Lower leg skin (tissue), 3 donors: ENCODE measurements around the gene KIRREL3.

Experiments used
- CTCF ChIP-seq, 3 donors: fragments of 450-650 bp; IDR thresholded peaks; one replicate each; pipeline ENCODE4 v1.5.1; 2016; ENCODE audit warnings: antibody characterized with exemption in 3 of 3, mild to moderate bottlenecking in 3 of 3, moderate library complexity in 2 of 3
- POLR2A ChIP-seq, 2 donors: fragments of 450-650 bp; IDR thresholded peaks; one replicate each; pipeline ENCODE4 v1.6.1; 2016 to 2017; ENCODE audit warnings: antibody characterized with exemption in 2 of 2, mild to moderate bottlenecking in 1 of 2, moderate library complexity in 1 of 2

- TF ChIP-seq CTCF (IDR thresholded peaks at IDR 0.05) (no peak), POLR2A (IDR thresholded peaks at IDR 0.05) (no peak)
Measured at GRCh38 chr11:126512741-126513715, 487.5 kb downstream of the KIRREL3 start.
